MM.1S (cell line): ENCODE data around the gene CLDND1.

Experiments
- EZH2 ChIP-seq: fragments of 300-600 bp; sonication (generic); optimal IDR thresholded peaks from 2 replicates; pipeline ENCODE3; 2017; ENCODE audit warnings: low read depth, mild to moderate bottlenecking, antibody characterized with exemption, low read length, mixed read lengths
- TF ChIP-seq, protein P1 (sequence below): fragments of 300-600 bp; sonication (generic); IDR thresholded peaks from 2 replicates; pipeline ENCODE4 v1.5.1; 2016; ENCODE audit warnings: antibody characterized with exemption, low read length, mixed read lengths

DNA sequence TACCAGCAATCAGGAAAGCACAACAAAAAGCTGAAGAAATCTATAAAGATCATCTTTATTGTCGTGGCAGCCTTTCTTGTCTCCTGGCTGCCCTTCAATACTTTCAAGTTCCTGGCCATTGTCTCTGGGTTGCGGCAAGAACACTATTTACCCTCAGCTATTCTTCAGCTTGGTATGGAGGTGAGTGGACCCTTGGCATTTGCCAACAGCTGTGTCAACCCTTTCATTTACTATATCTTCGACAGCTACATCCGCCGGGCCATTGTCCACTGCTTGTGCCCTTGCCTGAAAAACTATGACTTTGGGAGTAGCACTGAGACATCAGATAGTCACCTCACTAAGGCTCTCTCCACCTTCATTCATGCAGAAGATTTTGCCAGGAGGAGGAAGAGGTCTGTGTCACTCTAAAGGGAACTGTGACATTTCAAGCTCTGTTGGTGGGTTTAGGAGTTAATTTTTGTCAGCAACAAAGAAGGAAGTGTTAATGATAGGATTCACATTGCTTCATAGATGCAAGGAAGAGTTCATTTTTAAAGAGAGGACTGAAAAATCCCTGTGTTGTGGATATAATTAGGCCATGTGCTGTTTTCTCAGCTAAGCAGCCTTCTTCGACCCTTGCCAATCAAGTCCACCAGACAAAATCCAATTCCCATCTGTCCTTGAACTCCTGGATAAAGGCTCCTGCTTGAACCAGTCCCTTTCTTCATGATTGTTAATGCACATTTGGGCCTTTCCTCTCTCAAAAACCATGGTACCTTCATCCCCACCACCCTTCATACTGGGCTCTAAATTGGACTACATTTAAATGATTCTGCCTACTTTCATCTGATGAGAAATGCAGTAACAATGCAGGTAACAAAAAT is 10.2 kb upstream of the CLDND1 start:
- no peak for TF ChIP-seq EZH2
- TF ChIP-seq, protein P1, sequence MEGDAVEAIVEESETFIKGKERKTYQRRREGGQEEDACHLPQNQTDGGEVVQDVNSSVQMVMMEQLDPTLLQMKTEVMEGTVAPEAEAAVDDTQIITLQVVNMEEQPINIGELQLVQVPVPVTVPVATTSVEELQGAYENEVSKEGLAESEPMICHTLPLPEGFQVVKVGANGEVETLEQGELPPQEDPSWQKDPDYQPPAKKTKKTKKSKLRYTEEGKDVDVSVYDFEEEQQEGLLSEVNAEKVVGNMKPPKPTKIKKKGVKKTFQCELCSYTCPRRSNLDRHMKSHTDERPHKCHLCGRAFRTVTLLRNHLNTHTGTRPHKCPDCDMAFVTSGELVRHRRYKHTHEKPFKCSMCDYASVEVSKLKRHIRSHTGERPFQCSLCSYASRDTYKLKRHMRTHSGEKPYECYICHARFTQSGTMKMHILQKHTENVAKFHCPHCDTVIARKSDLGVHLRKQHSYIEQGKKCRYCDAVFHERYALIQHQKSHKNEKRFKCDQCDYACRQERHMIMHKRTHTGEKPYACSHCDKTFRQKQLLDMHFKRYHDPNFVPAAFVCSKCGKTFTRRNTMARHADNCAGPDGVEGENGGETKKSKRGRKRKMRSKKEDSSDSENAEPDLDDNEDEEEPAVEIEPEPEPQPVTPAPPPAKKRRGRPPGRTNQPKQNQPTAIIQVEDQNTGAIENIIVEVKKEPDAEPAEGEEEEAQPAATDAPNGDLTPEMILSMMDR = no peak
